GM12878 (cell line): ENCODE measurements around the gene DIAPH1. TPM values are rescaled to one million over a fixed set of nuclear protein-coding genes. Genes with fewer than 3 reads are reported as not detected.

Experiments used
- ATAC-seq: fragments of 200-7000 bp; cut with Tn5 transposase; 3 replicates; pipeline ENCODE4 v1.9.1; 2020; ENCODE audit warnings: mild to moderate bottlenecking, moderate library complexity
- BruUV-seq: library from RNA; stranded (reverse); fragments of 400-500 nt; replicated peaks from 2 replicates; lab custom pipeline; 2021; lab: Mats Ljungman, UMichigan
- CTCF ChIA-PET: fragments of 300-600 bp; sonication (Branson Sonifier 250); formaldehyde crosslinking; extraction: SDS; loops from one replicate; lab custom pipeline; 2021; ENCODE audit warnings: inconsistent platforms; lab: Yijun Ruan, JAX
- POLR2A ChIA-PET: fragments of 350-600 bp; formaldehyde crosslinking; extraction: SDS; loops from one replicate; lab custom pipeline; 2021; ENCODE audit warnings: inconsistent platforms; lab: Charles Lee
- RAD21 ChIA-PET: fragments of 300-600 bp; sonication (Branson Sonifier 250); formaldehyde crosslinking; loops from one replicate; lab custom pipeline; 2023; ENCODE audit warnings: antibody characterized with exemption; ENCODE audit not compliant: unreplicated experiment; lab: Charles Lee
- SMC1A ChIA-PET: fragments of 300-600 bp; sonication (Branson Sonifier 250); formaldehyde crosslinking; loops from one replicate; lab custom pipeline; 2023; ENCODE audit not compliant: unreplicated experiment, uncharacterized antibody; lab: Charles Lee
- DNase-seq: peaks from one replicate; pipeline ENCODE4 v3.0.0-alpha.2; 2011; ENCODE audit warnings: low read depth, low spot score
- FAIRE-seq: peaks from 3 replicates; lab custom pipeline; 2011; peaks lifted over from hg19 to GRCh38; lab: Jason Lieb, UNC
- H2AFZ ChIP-seq: 2 replicates; pipeline ENCODE4 v1.6.0; 2011; ENCODE audit warnings: low read depth, low read length, control low read depth; ENCODE audit not compliant: control insufficient read depth
- H3K27ac ChIP-seq: 2 replicates; pipeline ENCODE4 v1.5.1; 2011; ENCODE audit warnings: control low read depth; ENCODE audit not compliant: control insufficient read depth, insufficient read depth
- H3K27me3 ChIP-seq, 2 experiments: replicated peaks in 1 of 2; 2 replicates each; pipeline versions ENCODE4 v1.6.0 to v1.6.1; 2011; ENCODE audit warnings: low read length in 1 of 2; ENCODE audit not compliant: control insufficient read depth in 2 of 2, insufficient read depth in 2 of 2
- H3K36me3 ChIP-seq, 2 experiments: 2 replicates each; pipeline ENCODE4 v1.5.1; 2011; ENCODE audit warnings: low read length in 1 of 2; ENCODE audit not compliant: control insufficient read depth in 2 of 2, insufficient read depth in 2 of 2
- H3K4me1 ChIP-seq: 2 replicates; pipeline ENCODE4 v1.6.1; 2011; ENCODE audit warnings: mild to moderate bottlenecking, low read length, moderate library complexity, mixed read lengths; ENCODE audit not compliant: control insufficient read depth, insufficient read depth
- H3K4me2 ChIP-seq: 2 replicates; pipeline ENCODE4 v1.6.0; 2011; ENCODE audit warnings: control low read depth; ENCODE audit not compliant: control insufficient read depth, insufficient read depth
- H3K4me3 ChIP-seq: fragments of 200-600 bp; sonication (generic); 2 replicates; pipeline ENCODE4 v1.5.1; 2016
- H3K79me2 ChIP-seq: 2 replicates; pipeline ENCODE4 v1.6.0; 2011; ENCODE audit warnings: low read length; ENCODE audit not compliant: control insufficient read depth, insufficient read depth
- H3K9ac ChIP-seq: 2 replicates; pipeline ENCODE4 v1.8.0; 2011; ENCODE audit warnings: low read length, control low read depth, mixed read lengths; ENCODE audit not compliant: control insufficient read depth, insufficient read depth
- H3K9me3 ChIP-seq: replicated peaks from 3 replicates; pipeline ENCODE4 v1.5.1; 2011; ENCODE audit warnings: mild to moderate bottlenecking, low read length; ENCODE audit not compliant: control insufficient read depth, insufficient read depth
- H4K20me1 ChIP-seq: 2 replicates; pipeline ENCODE4 v1.6.0; 2011; ENCODE audit not compliant: control insufficient read depth, insufficient read depth
- BRCA1 ChIP-seq: IDR thresholded peaks from 2 replicates; pipeline ENCODE4 v1.6.1; 2011; ENCODE audit warnings: low read depth, low read length, improper control_type of control experiment
- CBX5 ChIP-seq: sonication (generic); IDR thresholded peaks from 2 replicates; pipeline ENCODE4 v1.6.1; 2016; ENCODE audit warnings: low read depth, moderate library complexity, mild to moderate bottlenecking, inconsistent platforms
- DPF2 ChIP-seq: fragments of 450-650 bp; IDR thresholded peaks from 2 replicates; pipeline ENCODE4 v1.6.1; 2017; ENCODE audit warnings: mild to moderate bottlenecking
- EGR1 ChIP-seq, 2 experiments: IDR thresholded peaks; 1 replicate in 1 of 2; 2 replicates in 1 of 2; pipeline ENCODE4 v1.6.1; 2011 to 2012; ENCODE audit warnings: low read depth in 2 of 2, low read length in 2 of 2, borderline replicate concordance in 1 of 2, mild to moderate bottlenecking in 1 of 2, moderate library complexity in 1 of 2
- MYC ChIP-seq: IDR thresholded peaks from 2 replicates; pipeline ENCODE4 v1.6.1; 2011; ENCODE audit warnings: mild to moderate bottlenecking, low read length, moderate library complexity, inconsistent platforms; ENCODE audit not compliant: insufficient read depth, insufficient replicate concordance, insufficient read length, severe bottlenecking
- POLR2A ChIP-seq: IDR thresholded peaks from 2 replicates; pipeline ENCODE4 v1.6.1; 2011; ENCODE audit warnings: low read depth, mild to moderate bottlenecking, low read length
- RB1 ChIP-seq: fragments of 450-650 bp; formaldehyde crosslinking; IDR thresholded peaks from 2 replicates; pipeline ENCODE4 v1.6.1; 2017; ENCODE audit warnings: mild to moderate bottlenecking, borderline replicate concordance
- SMAD1 ChIP-seq: fragments of 450-650 bp; IDR thresholded peaks from 2 replicates; pipeline ENCODE4 v1.6.1; 2018; ENCODE audit warnings: mild to moderate bottlenecking, low read depth; ENCODE audit not compliant: partially characterized antibody
- SPI1 ChIP-seq: IDR thresholded peaks from 2 replicates; pipeline ENCODE4 v1.6.1; 2011; ENCODE audit warnings: low read depth, mild to moderate bottlenecking, low read length, moderate library complexity, borderline replicate concordance; ENCODE audit not compliant: insufficient read depth
- WGBS: methylation state at CpG from one replicate; pipeline ENCODE4 v1.1.6; 2016; ENCODE audit warnings: low lambda C conversion rate; ENCODE audit not compliant: insufficient replicate concordance, insufficient coverage; ENCODE audit errors: missing lambda C conversion rate; 5-methylcytosine and 5-hydroxymethylcytosine counted together
- in situ Hi-C: fragments of 300-500 bp; cut with MboI; formaldehyde crosslinking; loops from 9 replicates; pipeline ENCODE4 v1.14.3; 2018; ENCODE audit warnings: mixed read lengths
- intact Hi-C: fragments of 100-400 bp; cut with micrococcal nuclease; formaldehyde crosslinking; loops from one replicate; pipeline ENCODE4 v1.14.2; 2022; ENCODE audit not compliant: unreplicated experiment
- polyA plus RNA-seq, 11 experiments: library from polyadenylated mRNA; depleted of rRNA in 4 of 11; unstranded in 6 of 11; stranded (reverse) in 5 of 11; fragments of >200 nt; fragmentation: Nextera tagmentation in 4 of 11; fragmentation: Illumina TruSeq in 1 of 11; extraction: Ambion mirVana in 4 of 11; extraction: Trizol in 1 of 11; gene quantifications; 1 replicate in 1 of 11; 2 replicates in 10 of 11; pipeline versions ENCODE4 v1.2.1 to v1.2.3, GENCODE V29; 2011 to 2016; ENCODE audit warnings: inconsistent platforms in 2 of 11, missing spikeins in 2 of 11, low read depth in 1 of 11
- total RNA-seq, 4 experiments: library from RNA; depleted of rRNA in 3 of 4; stranded (reverse); fragments of >200 nt in 3 of 4; fragmentation: Illumina TruSeq in 1 of 4; extraction: Trizol in 1 of 4; gene quantifications; 2 replicates each; pipeline versions ENCODE4 v1.2.1 to v1.2.3, GENCODE V29; 2013 to 2021
- TF ChIP-seq, protein P1 (sequence below), 3 experiments: IDR thresholded peaks in 2 of 3; conservative IDR thresholded peaks in 1 of 3; 2 replicates each; pipeline ENCODE4 v1.5.1; 2011; ENCODE audit warnings: low read depth in 3 of 3, low read length in 3 of 3, mild to moderate bottlenecking in 3 of 3, control low read depth in 2 of 3, moderate library complexity in 2 of 3, inconsistent platforms in 1 of 3, mixed read lengths in 1 of 3; ENCODE audit not compliant: control insufficient read depth in 2 of 3, insufficient read depth in 1 of 3; ENCODE audit errors: extremely low read depth in 1 of 3
- TF ChIP-seq, protein P2 (sequence below): fragments of 450-650 bp; IDR thresholded peaks from 2 replicates; pipeline ENCODE4 v1.6.1; 2018; ENCODE audit warnings: mild to moderate bottlenecking, low read depth, moderate library complexity; ENCODE audit not compliant: partially characterized antibody
- TF ChIP-seq, protein P3 (sequence below): fragments of 450-650 bp; IDR thresholded peaks from 2 replicates; pipeline ENCODE4 v1.6.1; 2017; ENCODE audit warnings: mild to moderate bottlenecking, low read depth, inconsistent platforms; ENCODE audit not compliant: poor library complexity, severe bottlenecking

DIAPH1 gene
- total and polyA plus RNA-seq, 10 of the 15 experiments (the other 5 are each of a cell fraction or from before 2014, with no cell fraction given): 37.8 to 168 (median 59.0) TPM

DNA sequence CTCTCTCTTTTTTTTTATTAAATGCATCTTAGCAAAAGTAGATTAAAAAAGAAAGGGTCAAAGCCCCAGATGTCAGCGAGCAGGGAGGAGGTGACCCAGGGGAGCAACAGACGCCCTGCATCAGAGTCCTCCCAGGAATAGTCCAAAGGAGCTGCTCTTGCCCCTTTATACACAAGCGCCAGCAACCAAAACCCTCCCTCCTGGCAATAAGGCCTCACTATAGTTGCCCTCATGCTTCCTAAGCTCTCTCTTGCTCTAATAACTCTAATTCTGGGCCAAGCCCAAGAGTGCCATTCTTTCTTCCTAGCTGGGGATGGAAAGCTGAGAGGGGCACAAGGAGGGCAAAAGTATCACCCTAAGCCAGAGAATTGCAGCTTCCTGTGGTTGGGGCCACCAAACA is 103.7 kb downstream of the DIAPH1 start:
- ChIA-PET POLR2A (interaction anchor here (0.7 to 1.4 kb wide), 4 partner anchors 8 to 40 kb away, joined by 3 to 4 read pairs (median 3); no protein-coding TSS in a partner anchor), SMC1A (interaction anchor here (1.0 to 10.8 kb wide), 11 partner anchors 11 to 145 kb away, joined by 3 to 176 read pairs (median 5); partner anchors contain the start of genes HDAC3, PCDHGA10, PCDHGA12 and PCDHGB3), RAD21 (interaction anchor here (0.7 to 11.6 kb wide), 11 partner anchors 8 to 145 kb away, joined by 3 to 109 read pairs (median 6); partner anchors contain the start of genes PCDHGA10, PCDHGA11, PCDHGB3 and PCDHGC3), CTCF (interaction anchor here (0.5 to 11.9 kb wide), 18 partner anchors 11 to 475 kb away, joined by 3 to 213 read pairs (median 18); partner anchors contain the start of genes PCDHGA10, PCDHGA11, PCDHGA12 and PCDHGB3)
- intact Hi-C loops (no loop called here), in situ Hi-C loops (no loop called here)
- Histone ChIP-seq H3K4me2 (no peak overlapping the region), H3K27me3 (no peaks in the 10 kb centered on the region), H2AFZ (no peak overlapping the region), H3K9ac (no peak overlapping the region), H3K79me2 (peaks cover 10% of the 10 kb centered on the region), H3K27ac (peak overlapping the region; percentile 90), H4K20me1 (no peaks in the 10 kb centered on the region), H3K4me3 (no peak overlapping the region), H3K9me3 (no peaks in the 10 kb centered on the region), H3K4me1 (peaks cover 52% of the 10 kb centered on the region), H3K36me3 (peaks cover 13 to 25% of the 10 kb centered on the region in 2 experiments)
- no peak for TF ChIP-seq DPF2
- no peak for TF ChIP-seq EGR1 (IDR thresholded peaks at IDR 0.05; ENCODE audit: borderline replicate concordance in 1 of 2, low read depth in 2 of 2, low read length in 2 of 2)
- no peak for TF ChIP-seq RB1
- TF ChIP-seq, protein P1, sequence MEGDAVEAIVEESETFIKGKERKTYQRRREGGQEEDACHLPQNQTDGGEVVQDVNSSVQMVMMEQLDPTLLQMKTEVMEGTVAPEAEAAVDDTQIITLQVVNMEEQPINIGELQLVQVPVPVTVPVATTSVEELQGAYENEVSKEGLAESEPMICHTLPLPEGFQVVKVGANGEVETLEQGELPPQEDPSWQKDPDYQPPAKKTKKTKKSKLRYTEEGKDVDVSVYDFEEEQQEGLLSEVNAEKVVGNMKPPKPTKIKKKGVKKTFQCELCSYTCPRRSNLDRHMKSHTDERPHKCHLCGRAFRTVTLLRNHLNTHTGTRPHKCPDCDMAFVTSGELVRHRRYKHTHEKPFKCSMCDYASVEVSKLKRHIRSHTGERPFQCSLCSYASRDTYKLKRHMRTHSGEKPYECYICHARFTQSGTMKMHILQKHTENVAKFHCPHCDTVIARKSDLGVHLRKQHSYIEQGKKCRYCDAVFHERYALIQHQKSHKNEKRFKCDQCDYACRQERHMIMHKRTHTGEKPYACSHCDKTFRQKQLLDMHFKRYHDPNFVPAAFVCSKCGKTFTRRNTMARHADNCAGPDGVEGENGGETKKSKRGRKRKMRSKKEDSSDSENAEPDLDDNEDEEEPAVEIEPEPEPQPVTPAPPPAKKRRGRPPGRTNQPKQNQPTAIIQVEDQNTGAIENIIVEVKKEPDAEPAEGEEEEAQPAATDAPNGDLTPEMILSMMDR (IDR thresholded peaks at IDR 0.05 in 2 of 3, conservative IDR thresholded peaks at IDR 0.05 in 1 of 3; ENCODE audit: control insufficient read depth in 2 of 3, extremely low read depth in 1 of 3, insufficient read depth in 1 of 3, low read depth in 3 of 3, low read length in 3 of 3): no peak
- TF ChIP-seq, protein P2, sequence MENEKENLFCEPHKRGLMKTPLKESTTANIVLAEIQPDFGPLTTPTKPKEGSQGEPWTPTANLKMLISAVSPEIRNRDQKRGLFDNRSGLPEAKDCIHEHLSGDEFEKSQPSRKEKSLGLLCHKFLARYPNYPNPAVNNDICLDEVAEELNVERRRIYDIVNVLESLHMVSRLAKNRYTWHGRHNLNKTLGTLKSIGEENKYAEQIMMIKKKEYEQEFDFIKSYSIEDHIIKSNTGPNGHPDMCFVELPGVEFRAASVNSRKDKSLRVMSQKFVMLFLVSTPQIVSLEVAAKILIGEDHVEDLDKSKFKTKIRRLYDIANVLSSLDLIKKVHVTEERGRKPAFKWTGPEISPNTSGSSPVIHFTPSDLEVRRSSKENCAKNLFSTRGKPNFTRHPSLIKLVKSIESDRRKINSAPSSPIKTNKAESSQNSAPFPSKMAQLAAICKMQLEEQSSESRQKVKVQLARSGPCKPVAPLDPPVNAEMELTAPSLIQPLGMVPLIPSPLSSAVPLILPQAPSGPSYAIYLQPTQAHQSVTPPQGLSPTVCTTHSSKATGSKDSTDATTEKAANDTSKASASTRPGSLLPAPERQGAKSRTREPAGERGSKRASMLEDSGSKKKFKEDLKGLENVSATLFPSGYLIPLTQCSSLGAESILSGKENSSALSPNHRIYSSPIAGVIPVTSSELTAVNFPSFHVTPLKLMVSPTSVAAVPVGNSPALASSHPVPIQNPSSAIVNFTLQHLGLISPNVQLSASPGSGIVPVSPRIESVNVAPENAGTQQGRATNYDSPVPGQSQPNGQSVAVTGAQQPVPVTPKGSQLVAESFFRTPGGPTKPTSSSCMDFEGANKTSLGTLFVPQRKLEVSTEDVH: no peak
- TF ChIP-seq CBX5: no peak
- TF ChIP-seq MYC: no peak
- TF ChIP-seq, protein P3, sequence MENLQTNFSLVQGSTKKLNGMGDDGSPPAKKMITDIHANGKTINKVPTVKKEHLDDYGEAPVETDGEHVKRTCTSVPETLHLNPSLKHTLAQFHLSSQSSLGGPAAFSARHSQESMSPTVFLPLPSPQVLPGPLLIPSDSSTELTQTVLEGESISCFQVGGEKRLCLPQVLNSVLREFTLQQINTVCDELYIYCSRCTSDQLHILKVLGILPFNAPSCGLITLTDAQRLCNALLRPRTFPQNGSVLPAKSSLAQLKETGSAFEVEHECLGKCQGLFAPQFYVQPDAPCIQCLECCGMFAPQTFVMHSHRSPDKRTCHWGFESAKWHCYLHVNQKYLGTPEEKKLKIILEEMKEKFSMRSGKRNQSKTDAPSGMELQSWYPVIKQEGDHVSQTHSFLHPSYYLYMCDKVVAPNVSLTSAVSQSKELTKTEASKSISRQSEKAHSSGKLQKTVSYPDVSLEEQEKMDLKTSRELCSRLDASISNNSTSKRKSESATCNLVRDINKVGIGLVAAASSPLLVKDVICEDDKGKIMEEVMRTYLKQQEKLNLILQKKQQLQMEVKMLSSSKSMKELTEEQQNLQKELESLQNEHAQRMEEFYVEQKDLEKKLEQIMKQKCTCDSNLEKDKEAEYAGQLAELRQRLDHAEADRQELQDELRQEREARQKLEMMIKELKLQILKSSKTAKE: no peak
- no peak for TF ChIP-seq SPI1
- TF ChIP-seq SMAD1: no peak
- TF ChIP-seq POLR2A: no peak
- TF ChIP-seq BRCA1: no peak
- DNase-seq (no peak), FAIRE-seq (no peak), ATAC-seq (no peak)
- 33% methylated on average over 3 of the region's 3 CpGs for WGBS
- BruUV-seq: TSS peak; percentile 22
